IMR-90 (cell line): ENCODE results near the gene PLIN5. TPM values are rescaled to one million over a fixed set of nuclear protein-coding genes. Genes with fewer than 3 reads are reported as not detected.

Experiments
- ATAC-seq: fragments of 200-7000 bp; cut with Tn5 transposase; 2 replicates; pipeline ENCODE4 v1.9.1; 2020; ENCODE audit warnings: low read depth, mild to moderate bottlenecking, moderate library complexity
- BruUV-seq: library from RNA; stranded (reverse); fragments of 400-500 nt; replicated peaks from 2 replicates; lab custom pipeline; 2021; lab: Mats Ljungman, UMichigan
- CTCF ChIA-PET: fragments of 300-600 bp; formaldehyde crosslinking; extraction: SDS; loops from one replicate; lab custom pipeline; 2021; ENCODE audit warnings: antibody characterized with exemption; lab: Yijun Ruan, JAX
- POLR2A ChIA-PET: fragments of 300-600 bp; sonication (Branson Sonifier 250); formaldehyde crosslinking; loops from one replicate; lab custom pipeline; 2022; ENCODE audit warnings: antibody characterized with exemption; ENCODE audit not compliant: unreplicated experiment; lab: Charles Lee
- DNase-seq: peaks from one replicate; pipeline ENCODE4 v3.0.0; 2013
- H2AFZ ChIP-seq: replicated peaks from 2 replicates; pipeline ENCODE3; 2013; ENCODE audit warnings: low read length, mild to moderate bottlenecking; ENCODE audit not compliant: poor library complexity
- H2AK5ac ChIP-seq: 2 replicates; pipeline ENCODE4 v1.6.1; 2013; ENCODE audit warnings: low read depth, low read length, inconsistent platforms
- H2AK9ac ChIP-seq: replicated peaks from 2 replicates; pipeline ENCODE3; 2013; ENCODE audit warnings: mild to moderate bottlenecking, low read depth, low read length, moderate library complexity; ENCODE audit not compliant: poor library complexity
- H2BK120ac ChIP-seq: 2 replicates; pipeline ENCODE4 v1.6.1; 2013; ENCODE audit warnings: low read depth, low read length, inconsistent platforms
- H2BK15ac ChIP-seq: 3 replicates; pipeline ENCODE4 v1.6.1; 2013; ENCODE audit warnings: low read depth, low read length, inconsistent platforms
- H2BK20ac ChIP-seq: 2 replicates; pipeline ENCODE4 v1.6.1; 2013; ENCODE audit warnings: low read depth, mild to moderate bottlenecking, inconsistent platforms, low read length, moderate library complexity
- H2BK5ac ChIP-seq: 2 replicates; pipeline ENCODE4 v1.6.1; 2013; ENCODE audit warnings: mild to moderate bottlenecking, low read depth, low read length, inconsistent platforms; ENCODE audit not compliant: poor library complexity, severe bottlenecking
- H3K14ac ChIP-seq: replicated peaks from 2 replicates; pipeline ENCODE4 v1.6.1; 2013; ENCODE audit warnings: low read depth, low read length, inconsistent platforms
- H3K18ac ChIP-seq: 2 replicates; pipeline ENCODE4 v1.6.1; 2013; ENCODE audit warnings: low read depth, low read length, control low read depth
- H3K23ac ChIP-seq: 2 replicates; pipeline ENCODE4 v1.6.1; 2013; ENCODE audit warnings: low read depth, low read length, inconsistent platforms
- H3K27ac ChIP-seq: 2 replicates; pipeline ENCODE4 v1.5.1; 2013; ENCODE audit warnings: mild to moderate bottlenecking, control low read depth, low read length; ENCODE audit not compliant: insufficient read depth
- H3K27me3 ChIP-seq: 2 replicates; pipeline ENCODE4 v1.6.1; 2013; ENCODE audit warnings: low read length; ENCODE audit not compliant: control insufficient read depth, insufficient read depth
- H3K36me3 ChIP-seq: 2 replicates; pipeline ENCODE4 v1.6.1; 2013; ENCODE audit warnings: low read length, mixed read lengths; ENCODE audit not compliant: control insufficient read depth, insufficient read depth
- H3K4ac ChIP-seq: 2 replicates; pipeline ENCODE4 v1.6.1; 2013; ENCODE audit warnings: low read depth, low read length, inconsistent platforms
- H3K4me1 ChIP-seq: 2 replicates; pipeline ENCODE4 v1.6.1; 2013; ENCODE audit warnings: low read length, mixed read lengths; ENCODE audit not compliant: control insufficient read depth, insufficient read depth
- H3K4me2 ChIP-seq: 2 replicates; pipeline ENCODE4 v1.6.1; 2013; ENCODE audit warnings: low read depth, mild to moderate bottlenecking, control low read depth, low read length, moderate library complexity
- H3K4me3 ChIP-seq: 2 replicates; pipeline ENCODE4 v1.5.1; 2013; ENCODE audit warnings: low read depth, mild to moderate bottlenecking, control low read depth, low read length, moderate library complexity; ENCODE audit not compliant: insufficient read depth
- H3K56ac ChIP-seq: 2 replicates; pipeline ENCODE4 v1.6.1; 2013; ENCODE audit warnings: low read length, inconsistent platforms; ENCODE audit not compliant: insufficient read depth; ENCODE audit errors: extremely low read depth
- H3K79me1 ChIP-seq, 2 experiments: 2 replicates each; pipeline ENCODE4 v1.6.1; 2013; ENCODE audit warnings: low read length in 2 of 2, inconsistent platforms in 1 of 2, low read depth in 1 of 2
- H3K9ac ChIP-seq: 2 replicates; pipeline ENCODE4 v1.6.1; 2013; ENCODE audit warnings: low read depth, low read length, control low read depth
- H3K9me1 ChIP-seq: 2 replicates; pipeline ENCODE4 v1.6.1; 2013; ENCODE audit warnings: low read length, inconsistent platforms; ENCODE audit not compliant: insufficient read depth
- H3K9me3 ChIP-seq: 2 replicates; pipeline ENCODE4 v1.6.1; 2013; ENCODE audit warnings: low read length; ENCODE audit not compliant: control insufficient read depth, insufficient read depth
- H4K20me1 ChIP-seq: 2 replicates; pipeline ENCODE4 v1.6.1; 2013; ENCODE audit warnings: low read length, inconsistent platforms; ENCODE audit not compliant: insufficient read depth
- H4K5ac ChIP-seq: 2 replicates; pipeline ENCODE4 v1.6.1; 2013; ENCODE audit warnings: mild to moderate bottlenecking, low read depth, low read length, control low read depth
- H4K8ac ChIP-seq, 2 experiments: 2 replicates each; pipeline ENCODE4 v1.6.1; 2013; ENCODE audit warnings: low read depth in 2 of 2, low read length in 2 of 2, control low read depth in 1 of 2, inconsistent platforms in 1 of 2
- H4K91ac ChIP-seq: 2 replicates; pipeline ENCODE4 v1.6.1; 2013; ENCODE audit warnings: low read depth, low read length, inconsistent platforms; ENCODE audit not compliant: insufficient read depth
- NFE2L2 ChIP-seq: fragments of 150-350 bp; IDR thresholded peaks from 2 replicates; pipeline ENCODE4 v1.6.1; 2016; ENCODE audit warnings: low read depth, mild to moderate bottlenecking, low read length
- USF2 ChIP-seq: fragments of 150-350 bp; IDR thresholded peaks from 2 replicates; pipeline ENCODE4 v1.6.1; 2017; ENCODE audit warnings: mild to moderate bottlenecking, antibody characterized with exemption, low read length, low read depth
- WGBS, 2 experiments: methylation state at CpG; one replicate each; pipeline versions ENCODE4 v1.1.5 to v1.1.7; 2013; ENCODE audit warnings: missing lambda C conversion rate in 2 of 2; ENCODE audit not compliant: insufficient read length in 1 of 2; ENCODE audit errors: extremely low coverage in 2 of 2; 5-methylcytosine and 5-hydroxymethylcytosine counted together
- dilution Hi-C: fragments of 300-500 bp; cut with HindIII; formaldehyde crosslinking; loops from one replicate; pipeline ENCODE4 v1.14.3; 2018; ENCODE audit warnings: low sequenced_read_pairs; ENCODE audit not compliant: unreplicated experiment
- in situ Hi-C: fragments of 300-500 bp; cut with MboI; formaldehyde crosslinking; loops from 3 replicates; pipeline ENCODE4 v1.14.3; 2019; ENCODE audit warnings: low sequenced_read_pairs, inconsistent platforms, mixed read lengths
- intact Hi-C: fragments of 100-400 bp; cut with micrococcal nuclease; formaldehyde crosslinking; loops from 2 replicates; pipeline ENCODE4 v1.10.0; 2022
- polyA plus RNA-seq, 3 experiments: library from polyadenylated mRNA; depleted of rRNA; stranded (reverse); fragments of >200 nt; gene quantifications; 2 replicates each; pipeline ENCODE4 v1.2.3, GENCODE V29; 2012; ENCODE audit warnings: low replicate concordance in 1 of 3
- total RNA-seq: library from RNA; depleted of rRNA; stranded (reverse); fragments of >200 nt; gene quantifications from 2 replicates; pipeline ENCODE4 v1.2.3, GENCODE V29; 2012

PLIN5 gene
- total and polyA plus RNA-seq, 2 of the 4 experiments (the other 2 are of a cell fraction) = not detected

DNA sequence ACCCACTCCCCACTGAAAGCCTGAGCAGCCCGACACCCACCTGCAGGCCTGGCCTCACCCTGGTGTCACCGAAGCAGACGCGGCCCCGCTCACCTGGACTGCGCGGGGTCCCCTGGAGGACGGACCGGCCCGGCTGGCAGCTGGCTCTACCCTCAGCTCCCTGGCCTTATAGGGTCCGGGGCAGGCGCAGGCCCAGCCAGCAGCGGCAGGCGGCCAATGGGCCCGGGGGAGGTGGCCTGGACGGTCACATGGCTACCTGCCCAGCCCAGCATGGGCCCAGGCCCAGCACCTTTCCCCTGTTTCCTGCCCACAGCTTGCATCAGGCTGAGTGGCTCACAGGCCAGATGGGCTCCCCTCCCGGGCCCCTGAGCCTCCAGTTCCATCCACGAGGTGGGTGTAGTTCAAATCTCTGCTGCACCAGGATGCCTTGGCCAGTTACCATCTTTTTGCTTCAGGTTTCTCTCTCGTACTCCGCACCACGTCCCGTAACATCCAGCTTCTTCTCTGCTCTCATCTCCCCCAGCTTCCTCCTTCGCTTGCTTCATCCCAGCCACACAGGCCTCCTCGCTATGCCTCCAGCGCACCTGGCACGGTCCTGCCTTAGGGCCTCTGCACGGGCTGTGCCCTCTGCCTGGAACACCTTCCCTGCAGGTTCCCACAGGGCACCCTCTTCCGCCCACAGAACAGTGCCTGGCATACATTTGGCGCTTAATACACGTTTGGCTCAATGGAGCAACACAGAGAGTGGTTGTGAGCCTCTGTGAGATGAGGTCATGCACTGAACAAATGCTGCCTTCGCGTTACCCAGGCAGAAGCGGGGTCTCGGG lies 16.5 kb downstream of the PLIN5 start, which contains the start of gene PLIN4:
PLIN4 (minus strand) TSS at position 142 of the 827 bp plus-strand sequence. CDS start 214 bp downstream, outside the sequence.
- peak within 1 kb of the TSS; percentile 72 for H2AFZ ChIP-seq
- CTCF ChIA-PET = no interaction called here
- in situ Hi-C loops (no loop called here), dilution Hi-C loops (no loop called here), intact Hi-C loops (loop anchor here (1.0 kb wide), 1 partner anchor 10 kb away; no protein-coding TSS in a partner anchor)
- peak within 1 kb of the TSS; percentile 40; the same call in 1 of the 2 replicates for H3K4me2 ChIP-seq
- H3K56ac ChIP-seq = no peak within 1 kb of the TSS
- no peak within 1 kb of the TSS for H3K4ac ChIP-seq
- H2AK9ac ChIP-seq = peak within 1 kb of the TSS; percentile 76
- ATAC-seq = peak; percentile 28; the same call in 1 of the 2 replicates
- 75% methylated on average over 9 of the region's 34 CpGs; no CpG with 5 or more reads in 1 of the 2 experiments for WGBS, 2 experiments
- no peak within 1 kb of the TSS for H3K18ac ChIP-seq
- no peak within 1 kb of the TSS for H2BK15ac ChIP-seq
- H2BK120ac ChIP-seq = no peak within 1 kb of the TSS
- H3K36me3 ChIP-seq = no peaks in the 10 kb centered on the region
- H3K23ac ChIP-seq = no peak within 1 kb of the TSS
- H4K20me1 ChIP-seq = no peaks in the 10 kb centered on the region
- peaks cover 9% of the 10 kb centered on the region for H3K4me1 ChIP-seq
- no peak within 1 kb of the TSS for H4K8ac ChIP-seq
- POLR2A ChIA-PET = no interaction called here
- H3K4me3 ChIP-seq = no peak within 1 kb of the TSS
- no peak within 1 kb of the TSS for H2BK5ac ChIP-seq
- BruUV-seq = no TSS peak
- no peaks in the 10 kb centered on the region for H3K9me1 ChIP-seq
- no peak within 1 kb of the TSS for H3K27ac ChIP-seq
- no peaks in the 10 kb centered on the region for H3K79me1 ChIP-seq
- no peak within 1 kb of the TSS for H4K91ac ChIP-seq
- H2AK5ac ChIP-seq = no peak within 1 kb of the TSS; the same call in 1 of the 2 replicates
- H3K9me3 ChIP-seq = no peaks in the 10 kb centered on the region
- H4K5ac ChIP-seq = 0 out of 2 replicates have a peak within 1 kb of the TSS, but pooled peaks have one; percentile 18
- H3K27me3 ChIP-seq = peaks cover 14% of the 10 kb centered on the region
- TF ChIP-seq NFE2L2 (no peak), USF2 (peak; percentile 27; the same call in 1 of the 2 replicates)
- H2BK20ac ChIP-seq = no peak within 1 kb of the TSS
- H3K9ac ChIP-seq = no peak within 1 kb of the TSS
- DNase-seq = peak; percentile 38
- no peak within 1 kb of the TSS for H3K14ac ChIP-seq
